GM23338 (cell line): Measurements from ENCODE around the gene PHLDB2. TPM values are rescaled to one million over a fixed set of nuclear protein-coding genes. Genes with fewer than 3 reads are reported as not detected.

Source experiments
- ATAC-seq: fragments of 200-7000 bp; cut with Tn5 transposase; 3 replicates; pipeline ENCODE4 v1.9.1; 2020
- DNase-seq: peaks from one replicate; pipeline ENCODE4 v3.0.0-alpha.2; 2015; ENCODE audit warnings: low spot score
- H2AFZ ChIP-seq: fragments of 200-600 bp; sonication (generic); 2 replicates; pipeline ENCODE4 v1.8.0; 2016; ENCODE audit warnings: antibody characterized with exemption, mild to moderate bottlenecking, moderate library complexity
- H3F3A ChIP-seq: fragments of 200-600 bp; sonication (generic); replicated peaks from 2 replicates; pipeline ENCODE4 v1.8.0; 2017; ENCODE audit warnings: antibody characterized with exemption, mixed run types, low read depth
- H3K27ac ChIP-seq: fragments of 200-600 bp; sonication (generic); 2 replicates; pipeline ENCODE4 v1.6.1; 2016; ENCODE audit warnings: low read depth
- H3K27me3 ChIP-seq: fragments of 200-600 bp; sonication (generic); 2 replicates; pipeline ENCODE4 v1.8.0; 2016; ENCODE audit warnings: mild to moderate bottlenecking, mixed run types, moderate library complexity; ENCODE audit not compliant: insufficient read depth
- H3K36me3 ChIP-seq: fragments of 200-600 bp; sonication (generic); 2 replicates; pipeline ENCODE4 v1.8.0; 2016; ENCODE audit warnings: mild to moderate bottlenecking; ENCODE audit not compliant: insufficient read depth
- H3K4me1 ChIP-seq: fragments of 200-600 bp; sonication (generic); 2 replicates; pipeline ENCODE4 v1.8.0; 2016; ENCODE audit warnings: mild to moderate bottlenecking, moderate library complexity; ENCODE audit not compliant: insufficient read depth
- H3K4me2 ChIP-seq: fragments of 200-600 bp; sonication (generic); 2 replicates; pipeline ENCODE4 v1.7.1; 2017; ENCODE audit warnings: mixed run types
- H3K4me3 ChIP-seq: fragments of 200-600 bp; sonication (generic); 2 replicates; pipeline ENCODE4 v1.6.1; 2016; ENCODE audit warnings: mixed run types
- H3K79me2 ChIP-seq: fragments of 200-600 bp; sonication (generic); replicated peaks from 2 replicates; pipeline ENCODE4 v1.8.0; 2017; ENCODE audit warnings: mild to moderate bottlenecking; ENCODE audit not compliant: insufficient read depth
- H3K9me2 ChIP-seq: fragments of 200-600 bp; sonication (generic); 2 replicates; pipeline ENCODE4 v1.8.0; 2017; ENCODE audit not compliant: insufficient read depth
- H4K20me1 ChIP-seq: fragments of 200-600 bp; sonication (generic); replicated peaks from 2 replicates; pipeline ENCODE4 v1.8.0; 2017; ENCODE audit warnings: mild to moderate bottlenecking; ENCODE audit not compliant: insufficient read depth
- H3K27ac Mint-ChIP-seq: 2 replicates; pipeline ENCODE4 v1.8.0; 2020; ENCODE audit warnings: inconsistent platforms, mild to moderate bottlenecking, moderate library complexity, mixed read lengths
- H3K27me3 Mint-ChIP-seq: 3 replicates; pipeline ENCODE4 v1.8.0; 2022; ENCODE audit warnings: low read depth, mild to moderate bottlenecking, moderate library complexity, mixed read lengths, inconsistent platforms; ENCODE audit not compliant: insufficient read depth, poor library complexity
- H3K36me3 Mint-ChIP-seq: 3 replicates; pipeline ENCODE4 v1.8.0; 2021; ENCODE audit warnings: low read depth, mild to moderate bottlenecking, inconsistent platforms, moderate library complexity, mixed read lengths
- H3K4me1 Mint-ChIP-seq: 3 replicates; pipeline ENCODE4 v1.8.0; 2020; ENCODE audit warnings: mild to moderate bottlenecking, inconsistent platforms, mixed read lengths
- H3K4me3 Mint-ChIP-seq: 3 replicates; pipeline ENCODE4 v1.8.0; 2021; ENCODE audit warnings: moderate library complexity, mild to moderate bottlenecking, inconsistent platforms, mixed read lengths
- H3K9me3 Mint-ChIP-seq: 3 replicates; pipeline ENCODE4 v1.8.0; 2020; ENCODE audit warnings: moderate library complexity, mild to moderate bottlenecking, inconsistent platforms, mixed read lengths
- CREB1 ChIP-seq: fragments of 250-450 bp; sonication (Bioruptor Pico); IDR thresholded peaks from 2 replicates; pipeline ENCODE4 v1.5.0; 2020; ENCODE audit warnings: low read depth, mild to moderate bottlenecking, moderate library complexity
- EZH2 ChIP-seq: fragments of 200-600 bp; sonication (generic); IDR thresholded peaks from one replicate; pipeline ENCODE4 v1.8.0; 2017; ENCODE audit warnings: antibody characterized with exemption, mild to moderate bottlenecking, low read depth; ENCODE audit not compliant: unreplicated experiment
- EZH2phosphoT487 ChIP-seq: fragments of 200-600 bp; sonication (generic); IDR thresholded peaks from one replicate; pipeline ENCODE4 v1.8.1; 2018; ENCODE audit warnings: antibody characterized with exemption; ENCODE audit not compliant: unreplicated experiment
- JUNB ChIP-seq: IDR thresholded peaks from one replicate; pipeline ENCODE4 v1.6.1; 2016; ENCODE audit warnings: antibody characterized with exemption; ENCODE audit not compliant: unreplicated experiment
- NANOG ChIP-seq: IDR thresholded peaks from 2 replicates; pipeline ENCODE4 v1.6.1; 2016; ENCODE audit warnings: antibody characterized with exemption, borderline replicate concordance
- POLR2AphosphoS5 ChIP-seq: IDR thresholded peaks from 2 replicates; pipeline ENCODE4 v1.6.1; 2016; ENCODE audit warnings: antibody characterized with exemption, low read depth
- STAT1 ChIP-seq: IDR thresholded peaks from one replicate; pipeline ENCODE4 v1.6.1; 2016; ENCODE audit warnings: antibody characterized with exemption; ENCODE audit not compliant: unreplicated experiment
- ZNF114 ChIP-seq: fragments of 250-450 bp; sonication (Bioruptor Pico); IDR thresholded peaks from 2 replicates; pipeline ENCODE4 v1.5.0; 2020; ENCODE audit warnings: mild to moderate bottlenecking, moderate library complexity
- ZNF331 ChIP-seq: fragments of 250-450 bp; sonication (Bioruptor Pico); IDR thresholded peaks from 2 replicates; pipeline ENCODE4 v1.5.0; 2020; ENCODE audit warnings: low read depth, mild to moderate bottlenecking, moderate library complexity
- polyA plus RNA-seq: library from polyadenylated mRNA; unstranded; fragments of >200 nt; fragmentation: Nextera tagmentation; extraction: Ambion mirVana; gene quantifications from 2 replicates; pipeline ENCODE4 v1.2.1, GENCODE V29; 2016
- total RNA-seq: library from RNA; depleted of rRNA; stranded (reverse); fragments of >200 nt; shearing (Covaris generic); gene quantifications from 2 replicates; pipeline ENCODE4 v1.2.3, GENCODE V29; 2014
- TF ChIP-seq, protein P1 (sequence below): fragments of 250-450 bp; sonication (Bioruptor Pico); IDR thresholded peaks from 2 replicates; pipeline ENCODE4 v1.5.0; 2020; ENCODE audit warnings: mild to moderate bottlenecking, moderate library complexity
- TF ChIP-seq, protein P2 (sequence below): IDR thresholded peaks from 2 replicates; pipeline ENCODE4 v1.6.1; 2016; ENCODE audit warnings: antibody characterized with exemption
- TF ChIP-seq, protein P3 (sequence below): IDR thresholded peaks from one replicate; pipeline ENCODE4 v1.6.1; 2018; ENCODE audit warnings: antibody characterized with exemption; ENCODE audit not compliant: unreplicated experiment
- TF ChIP-seq, protein P4 (sequence below), 2 experiments: fragments of 200-600 bp in 1 of 2; sonication (generic) in 1 of 2; conservative IDR thresholded peaks; 2 replicates each; pipeline versions ENCODE4 v1.5.1 to v1.6.1; 2016 to 2017; ENCODE audit warnings: antibody characterized with exemption in 2 of 2, low read depth in 2 of 2, mild to moderate bottlenecking in 2 of 2, moderate library complexity in 1 of 2

Gene PHLDB2
- total and polyA plus RNA-seq, 2 experiments from 2014 or later: 19.5 to 33.7 TPM

DNA sequence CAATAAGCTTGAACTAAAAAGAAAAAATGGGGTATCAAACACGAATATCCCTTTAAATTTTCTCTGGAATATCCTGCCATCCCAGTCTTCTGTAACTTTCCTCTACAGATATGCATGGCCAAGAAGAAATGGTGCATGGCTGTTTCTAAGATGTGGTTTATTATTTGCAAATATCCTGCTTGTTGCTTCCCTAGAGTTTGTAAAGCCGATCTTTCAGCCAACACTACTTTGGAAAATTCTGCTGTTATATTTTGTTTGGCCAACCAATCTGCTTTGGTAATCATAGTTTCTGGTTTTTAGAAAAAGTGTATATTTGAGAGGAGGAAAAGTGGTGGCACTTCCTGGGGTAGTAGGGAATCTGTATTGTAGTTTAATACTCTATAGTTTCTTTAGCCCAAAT lies 13.9 kb downstream of the PHLDB2 start:
- Histone ChIP-seq H2AFZ (no peak overlapping the region), H3K4me3 (no peak overlapping the region), H3K4me1 (peaks cover 46% of the 10 kb centered on the region), H3K79me2 (peaks cover 69% of the 10 kb centered on the region), H3K27me3 (no peaks in the 10 kb centered on the region), H3K27ac (no peak overlapping the region), H3K36me3 (no peaks in the 10 kb centered on the region), H3K4me2 (no peak overlapping the region), H3F3A (no peaks in the 10 kb centered on the region), H4K20me1 (no peaks in the 10 kb centered on the region), H3K9me2 (no peaks in the 10 kb centered on the region)
- TF ChIP-seq ZNF331 (CRISPR knock-in tag) (no peak), EZH2 (no peak), CREB1 (no peak), STAT1 (no peak), ZNF114 (CRISPR knock-in tag) (no peak), NANOG (no peak), EZH2phosphoT487 (no peak), JUNB (no peak), POLR2AphosphoS5 (no peak)
- TF ChIP-seq, protein P1, sequence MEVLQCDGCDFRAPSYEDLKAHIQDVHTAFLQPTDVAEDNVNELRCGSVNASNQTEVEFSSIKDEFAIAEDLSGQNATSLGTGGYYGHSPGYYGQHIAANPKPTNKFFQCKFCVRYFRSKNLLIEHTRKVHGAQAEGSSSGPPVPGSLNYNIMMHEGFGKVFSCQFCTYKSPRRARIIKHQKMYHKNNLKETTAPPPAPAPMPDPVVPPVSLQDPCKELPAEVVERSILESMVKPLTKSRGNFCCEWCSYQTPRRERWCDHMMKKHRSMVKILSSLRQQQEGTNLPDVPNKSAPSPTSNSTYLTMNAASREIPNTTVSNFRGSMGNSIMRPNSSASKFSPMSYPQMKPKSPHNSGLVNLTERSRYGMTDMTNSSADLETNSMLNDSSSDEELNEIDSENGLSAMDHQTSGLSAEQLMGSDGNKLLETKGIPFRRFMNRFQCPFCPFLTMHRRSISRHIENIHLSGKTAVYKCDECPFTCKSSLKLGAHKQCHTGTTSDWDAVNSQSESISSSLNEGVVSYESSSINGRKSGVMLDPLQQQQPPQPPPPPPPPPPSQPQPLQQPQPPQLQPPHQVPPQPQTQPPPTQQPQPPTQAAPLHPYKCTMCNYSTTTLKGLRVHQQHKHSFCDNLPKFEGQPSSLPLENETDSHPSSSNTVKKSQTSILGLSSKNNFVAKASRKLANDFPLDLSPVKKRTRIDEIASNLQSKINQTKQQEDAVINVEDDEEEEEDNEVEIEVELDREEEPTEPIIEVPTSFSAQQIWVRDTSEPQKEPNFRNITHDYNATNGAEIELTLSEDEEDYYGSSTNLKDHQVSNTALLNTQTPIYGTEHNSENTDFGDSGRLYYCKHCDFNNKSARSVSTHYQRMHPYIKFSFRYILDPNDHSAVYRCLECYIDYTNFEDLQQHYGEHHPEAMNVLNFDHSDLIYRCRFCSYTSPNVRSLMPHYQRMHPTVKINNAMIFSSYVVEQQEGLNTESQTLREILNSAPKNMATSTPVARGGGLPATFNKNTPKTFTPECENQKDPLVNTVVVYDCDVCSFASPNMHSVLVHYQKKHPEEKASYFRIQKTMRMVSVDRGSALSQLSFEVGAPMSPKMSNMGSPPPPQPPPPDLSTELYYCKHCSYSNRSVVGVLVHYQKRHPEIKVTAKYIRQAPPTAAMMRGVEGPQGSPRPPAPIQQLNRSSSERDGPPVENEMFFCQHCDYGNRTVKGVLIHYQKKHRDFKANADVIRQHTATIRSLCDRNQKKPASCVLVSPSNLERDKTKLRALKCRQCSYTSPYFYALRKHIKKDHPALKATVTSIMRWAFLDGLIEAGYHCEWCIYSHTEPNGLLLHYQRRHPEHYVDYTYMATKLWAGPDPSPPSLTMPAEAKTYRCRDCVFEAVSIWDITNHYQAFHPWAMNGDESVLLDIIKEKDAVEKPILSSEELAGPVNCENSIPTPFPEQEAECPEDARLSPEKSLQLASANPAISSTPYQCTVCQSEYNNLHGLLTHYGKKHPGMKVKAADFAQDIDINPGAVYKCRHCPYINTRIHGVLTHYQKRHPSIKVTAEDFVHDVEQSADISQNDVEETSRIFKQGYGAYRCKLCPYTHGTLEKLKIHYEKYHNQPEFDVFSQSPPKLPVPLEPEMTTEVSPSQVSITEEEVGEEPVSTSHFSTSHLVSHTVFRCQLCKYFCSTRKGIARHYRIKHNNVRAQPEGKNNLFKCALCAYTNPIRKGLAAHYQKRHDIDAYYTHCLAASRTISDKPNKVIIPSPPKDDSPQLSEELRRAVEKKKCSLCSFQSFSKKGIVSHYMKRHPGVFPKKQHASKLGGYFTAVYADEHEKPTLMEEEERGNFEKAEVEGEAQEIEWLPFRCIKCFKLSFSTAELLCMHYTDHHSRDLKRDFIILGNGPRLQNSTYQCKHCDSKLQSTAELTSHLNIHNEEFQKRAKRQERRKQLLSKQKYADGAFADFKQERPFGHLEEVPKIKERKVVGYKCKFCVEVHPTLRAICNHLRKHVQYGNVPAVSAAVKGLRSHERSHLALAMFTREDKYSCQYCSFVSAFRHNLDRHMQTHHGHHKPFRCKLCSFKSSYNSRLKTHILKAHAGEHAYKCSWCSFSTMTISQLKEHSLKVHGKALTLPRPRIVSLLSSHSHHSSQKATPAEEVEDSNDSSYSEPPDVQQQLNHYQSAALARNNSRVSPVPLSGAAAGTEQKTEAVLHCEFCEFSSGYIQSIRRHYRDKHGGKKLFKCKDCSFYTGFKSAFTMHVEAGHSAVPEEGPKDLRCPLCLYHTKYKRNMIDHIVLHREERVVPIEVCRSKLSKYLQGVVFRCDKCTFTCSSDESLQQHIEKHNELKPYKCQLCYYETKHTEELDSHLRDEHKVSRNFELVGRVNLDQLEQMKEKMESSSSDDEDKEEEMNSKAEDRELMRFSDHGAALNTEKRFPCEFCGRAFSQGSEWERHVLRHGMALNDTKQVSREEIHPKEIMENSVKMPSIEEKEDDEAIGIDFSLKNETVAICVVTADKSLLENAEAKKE (CRISPR knock-in tag): no peak
- TF ChIP-seq, protein P2, sequence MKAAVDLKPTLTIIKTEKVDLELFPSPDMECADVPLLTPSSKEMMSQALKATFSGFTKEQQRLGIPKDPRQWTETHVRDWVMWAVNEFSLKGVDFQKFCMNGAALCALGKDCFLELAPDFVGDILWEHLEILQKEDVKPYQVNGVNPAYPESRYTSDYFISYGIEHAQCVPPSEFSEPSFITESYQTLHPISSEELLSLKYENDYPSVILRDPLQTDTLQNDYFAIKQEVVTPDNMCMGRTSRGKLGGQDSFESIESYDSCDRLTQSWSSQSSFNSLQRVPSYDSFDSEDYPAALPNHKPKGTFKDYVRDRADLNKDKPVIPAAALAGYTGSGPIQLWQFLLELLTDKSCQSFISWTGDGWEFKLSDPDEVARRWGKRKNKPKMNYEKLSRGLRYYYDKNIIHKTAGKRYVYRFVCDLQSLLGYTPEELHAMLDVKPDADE: no peak
- TF ChIP-seq, protein P3, sequence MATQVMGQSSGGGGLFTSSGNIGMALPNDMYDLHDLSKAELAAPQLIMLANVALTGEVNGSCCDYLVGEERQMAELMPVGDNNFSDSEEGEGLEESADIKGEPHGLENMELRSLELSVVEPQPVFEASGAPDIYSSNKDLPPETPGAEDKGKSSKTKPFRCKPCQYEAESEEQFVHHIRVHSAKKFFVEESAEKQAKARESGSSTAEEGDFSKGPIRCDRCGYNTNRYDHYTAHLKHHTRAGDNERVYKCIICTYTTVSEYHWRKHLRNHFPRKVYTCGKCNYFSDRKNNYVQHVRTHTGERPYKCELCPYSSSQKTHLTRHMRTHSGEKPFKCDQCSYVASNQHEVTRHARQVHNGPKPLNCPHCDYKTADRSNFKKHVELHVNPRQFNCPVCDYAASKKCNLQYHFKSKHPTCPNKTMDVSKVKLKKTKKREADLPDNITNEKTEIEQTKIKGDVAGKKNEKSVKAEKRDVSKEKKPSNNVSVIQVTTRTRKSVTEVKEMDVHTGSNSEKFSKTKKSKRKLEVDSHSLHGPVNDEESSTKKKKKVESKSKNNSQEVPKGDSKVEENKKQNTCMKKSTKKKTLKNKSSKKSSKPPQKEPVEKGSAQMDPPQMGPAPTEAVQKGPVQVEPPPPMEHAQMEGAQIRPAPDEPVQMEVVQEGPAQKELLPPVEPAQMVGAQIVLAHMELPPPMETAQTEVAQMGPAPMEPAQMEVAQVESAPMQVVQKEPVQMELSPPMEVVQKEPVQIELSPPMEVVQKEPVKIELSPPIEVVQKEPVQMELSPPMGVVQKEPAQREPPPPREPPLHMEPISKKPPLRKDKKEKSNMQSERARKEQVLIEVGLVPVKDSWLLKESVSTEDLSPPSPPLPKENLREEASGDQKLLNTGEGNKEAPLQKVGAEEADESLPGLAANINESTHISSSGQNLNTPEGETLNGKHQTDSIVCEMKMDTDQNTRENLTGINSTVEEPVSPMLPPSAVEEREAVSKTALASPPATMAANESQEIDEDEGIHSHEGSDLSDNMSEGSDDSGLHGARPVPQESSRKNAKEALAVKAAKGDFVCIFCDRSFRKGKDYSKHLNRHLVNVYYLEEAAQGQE: no peak
- TF ChIP-seq, protein P4, sequence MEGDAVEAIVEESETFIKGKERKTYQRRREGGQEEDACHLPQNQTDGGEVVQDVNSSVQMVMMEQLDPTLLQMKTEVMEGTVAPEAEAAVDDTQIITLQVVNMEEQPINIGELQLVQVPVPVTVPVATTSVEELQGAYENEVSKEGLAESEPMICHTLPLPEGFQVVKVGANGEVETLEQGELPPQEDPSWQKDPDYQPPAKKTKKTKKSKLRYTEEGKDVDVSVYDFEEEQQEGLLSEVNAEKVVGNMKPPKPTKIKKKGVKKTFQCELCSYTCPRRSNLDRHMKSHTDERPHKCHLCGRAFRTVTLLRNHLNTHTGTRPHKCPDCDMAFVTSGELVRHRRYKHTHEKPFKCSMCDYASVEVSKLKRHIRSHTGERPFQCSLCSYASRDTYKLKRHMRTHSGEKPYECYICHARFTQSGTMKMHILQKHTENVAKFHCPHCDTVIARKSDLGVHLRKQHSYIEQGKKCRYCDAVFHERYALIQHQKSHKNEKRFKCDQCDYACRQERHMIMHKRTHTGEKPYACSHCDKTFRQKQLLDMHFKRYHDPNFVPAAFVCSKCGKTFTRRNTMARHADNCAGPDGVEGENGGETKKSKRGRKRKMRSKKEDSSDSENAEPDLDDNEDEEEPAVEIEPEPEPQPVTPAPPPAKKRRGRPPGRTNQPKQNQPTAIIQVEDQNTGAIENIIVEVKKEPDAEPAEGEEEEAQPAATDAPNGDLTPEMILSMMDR (conservative IDR thresholded peaks at IDR 0.05; ENCODE audit: low read depth in 2 of 2): no peak
- no peaks in the 10 kb centered on the region; the same call in 2 of the 3 replicates for H3K9me3 Mint-ChIP-seq
- H3K36me3 Mint-ChIP-seq: peaks cover 9% of the 10 kb centered on the region
- ATAC-seq: no peak
- H3K27ac Mint-ChIP-seq: no peak overlapping the region
- DNase-seq: no peak
- H3K4me1 Mint-ChIP-seq: peaks cover 46% of the 10 kb centered on the region
- H3K27me3 Mint-ChIP-seq: no peaks in the 10 kb centered on the region
- H3K4me3 Mint-ChIP-seq: no peak overlapping the region
